Colonic mucosa (tissue), 4 donors: ENCODE data around the gene SLC6A19. TPM values are rescaled to one million over a fixed set of nuclear protein-coding genes. Genes with fewer than 3 reads are reported as not detected.
A peak's percentile ranks its signal among the peaks of the same experiment; 100 is the strongest.

Source experiments
- DNase-seq: peaks from one replicate; pipeline ENCODE4 v3.0.0-alpha.2; 2020
- H3K27ac ChIP-seq: fragments of 200-600 bp; one replicate; pipeline ENCODE4 v1.8.0; 2021
- H3K27me3 ChIP-seq: fragments of 200-600 bp; one replicate; pipeline ENCODE4 v1.8.0; 2021
- H3K36me3 ChIP-seq: fragments of 200-600 bp; one replicate; pipeline ENCODE4 v1.8.0; 2021
- H3K4me1 ChIP-seq: fragments of 200-600 bp; one replicate; pipeline ENCODE4 v1.8.0; 2021; ENCODE audit warnings: mild to moderate bottlenecking
- H3K4me3 ChIP-seq: fragments of 200-600 bp; one replicate; pipeline ENCODE4 v1.8.0; 2021
- H3K9ac ChIP-seq, 2 donors: one replicate each; pipeline ENCODE4 v1.7.0; 2013; ENCODE audit warnings: control low read depth in 2 of 2, low read depth in 2 of 2, low read length in 2 of 2
- H3K9me3 ChIP-seq: fragments of 200-600 bp; one replicate; pipeline ENCODE4 v1.8.0; 2021
- intact Hi-C: fragments of 100-400 bp; cut with DNase I; formaldehyde crosslinking; loops from one replicate; pipeline ENCODE4 v1.14.1; 2022
- total RNA-seq, 2 donors: library from RNA; stranded (reverse); fragmentation: NEBNext Ultra II Directional in 1 of 2; extraction: Animal tissue kit (Norgen Biotek cat#: 25700) in 1 of 2; gene quantifications; one replicate each; pipeline ENCODE4 v1.2.1, GENCODE V29; 2021
- TF ChIP-seq, protein P1 (sequence below): fragments of 200-600 bp; IDR thresholded peaks from one replicate; pipeline ENCODE4 v1.8.0; 2022; ENCODE audit warnings: antibody characterized with exemption, mild to moderate bottlenecking
- donor health status: healthy.
- donor health status: DM: no; HTN: no; CAD: no.
- donor health status: DM: no; HTN: no; CAD: no.

SLC6A19 gene
- total RNA-seq, 2 donors from 2014 or later: 0.67 to 56.2 TPM

DNA sequence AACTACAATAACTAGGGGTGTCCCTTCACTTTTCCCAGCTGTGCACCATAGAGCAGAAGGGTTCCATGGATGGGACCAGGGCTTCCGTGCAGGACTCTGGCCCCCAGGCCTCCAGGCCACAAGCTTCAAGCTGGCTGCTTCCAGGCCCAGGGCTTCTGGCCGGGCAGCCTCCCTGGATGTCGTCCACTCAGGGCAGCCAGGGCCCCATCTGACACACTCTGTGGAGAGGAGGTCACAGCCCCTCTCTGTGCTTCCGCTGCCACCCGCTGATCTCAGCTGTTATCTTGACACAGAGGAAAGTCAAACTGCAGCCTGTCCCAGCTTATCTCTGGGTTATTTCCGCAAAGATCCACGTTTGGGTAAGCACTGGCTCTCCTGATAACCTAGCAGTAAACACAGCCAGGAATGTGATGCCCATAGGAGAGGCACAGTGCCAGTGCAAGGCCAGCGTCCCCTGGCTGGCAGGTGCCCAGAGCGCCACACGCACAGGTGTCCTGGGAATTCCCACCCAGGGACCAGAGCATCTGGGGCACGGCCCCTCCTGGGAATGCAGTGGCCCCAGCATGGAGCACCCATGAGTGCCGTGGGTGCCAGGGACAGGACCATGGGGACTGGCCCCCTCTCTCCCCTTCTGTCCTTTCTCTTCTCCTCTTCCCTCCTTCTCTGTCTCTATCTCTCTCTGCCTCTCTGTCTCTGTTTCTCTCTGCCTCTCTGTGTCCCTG is 15.6 kb upstream of the SLC6A19 start:
- no peaks in the 10 kb centered on the region for H3K9me3 ChIP-seq
- intact Hi-C loops: no loop called here
- peaks cover 9% of the 10 kb centered on the region for H3K4me1 ChIP-seq
- H3K9ac ChIP-seq: no peak overlapping the region
- TF ChIP-seq, protein P1, sequence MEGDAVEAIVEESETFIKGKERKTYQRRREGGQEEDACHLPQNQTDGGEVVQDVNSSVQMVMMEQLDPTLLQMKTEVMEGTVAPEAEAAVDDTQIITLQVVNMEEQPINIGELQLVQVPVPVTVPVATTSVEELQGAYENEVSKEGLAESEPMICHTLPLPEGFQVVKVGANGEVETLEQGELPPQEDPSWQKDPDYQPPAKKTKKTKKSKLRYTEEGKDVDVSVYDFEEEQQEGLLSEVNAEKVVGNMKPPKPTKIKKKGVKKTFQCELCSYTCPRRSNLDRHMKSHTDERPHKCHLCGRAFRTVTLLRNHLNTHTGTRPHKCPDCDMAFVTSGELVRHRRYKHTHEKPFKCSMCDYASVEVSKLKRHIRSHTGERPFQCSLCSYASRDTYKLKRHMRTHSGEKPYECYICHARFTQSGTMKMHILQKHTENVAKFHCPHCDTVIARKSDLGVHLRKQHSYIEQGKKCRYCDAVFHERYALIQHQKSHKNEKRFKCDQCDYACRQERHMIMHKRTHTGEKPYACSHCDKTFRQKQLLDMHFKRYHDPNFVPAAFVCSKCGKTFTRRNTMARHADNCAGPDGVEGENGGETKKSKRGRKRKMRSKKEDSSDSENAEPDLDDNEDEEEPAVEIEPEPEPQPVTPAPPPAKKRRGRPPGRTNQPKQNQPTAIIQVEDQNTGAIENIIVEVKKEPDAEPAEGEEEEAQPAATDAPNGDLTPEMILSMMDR: no peak
- H3K27ac ChIP-seq: no peak overlapping the region
- H3K27me3 ChIP-seq: peaks cover 3% of the 10 kb centered on the region
- H3K36me3 ChIP-seq: no peaks in the 10 kb centered on the region
- H3K4me3 ChIP-seq: no peak overlapping the region
- DNase-seq: peak; percentile 59

DNA sequence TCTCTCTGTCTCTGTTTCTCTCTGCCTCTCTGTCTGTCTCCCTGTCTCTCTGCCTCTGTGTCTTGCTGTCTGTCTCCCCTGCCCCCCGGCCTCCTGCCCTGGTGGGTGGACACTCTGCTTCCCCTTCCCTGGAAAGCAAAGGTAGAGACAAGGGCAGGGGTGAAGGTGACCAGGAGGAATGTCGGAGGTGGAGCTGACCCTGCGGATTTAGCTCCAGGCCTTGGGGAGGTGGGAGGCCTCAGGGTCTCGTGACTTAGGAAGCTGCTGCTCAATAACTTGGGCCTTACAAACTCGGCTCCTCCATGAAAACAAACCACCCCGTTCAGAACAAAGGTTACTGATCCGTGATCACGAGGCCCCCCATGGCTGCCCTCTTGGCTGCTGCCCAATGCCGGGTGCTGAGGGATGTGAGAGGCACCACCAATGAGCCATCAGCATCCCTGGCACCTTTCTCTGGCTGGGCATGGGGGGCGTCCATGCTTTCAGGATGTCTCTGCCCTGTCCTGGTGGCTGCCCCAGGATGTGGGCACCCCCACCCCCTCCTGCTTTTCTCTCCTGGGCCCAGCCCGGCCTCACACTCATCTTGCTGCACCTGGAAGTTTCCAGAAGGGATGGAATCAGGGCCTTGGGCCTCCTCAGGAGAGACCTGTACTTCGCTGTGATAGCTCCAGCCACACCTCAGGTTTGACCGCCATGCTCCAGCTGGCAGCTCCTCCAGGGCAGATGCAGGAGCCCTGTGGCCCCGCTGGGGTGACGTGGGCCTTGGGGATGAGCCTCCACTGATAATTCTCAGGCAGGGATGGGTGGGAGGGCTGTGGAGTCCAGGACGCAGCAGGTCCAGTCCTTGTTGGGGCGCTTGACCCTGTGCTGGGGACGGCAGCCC is 14.8 kb upstream of the SLC6A19 start:
- DNase-seq: peak; percentile 14
- Histone ChIP-seq H3K27ac (no peak overlapping the region), H3K27me3 (peaks cover 3% of the 10 kb centered on the region), H3K9me3 (no peaks in the 10 kb centered on the region), H3K9ac (no peak overlapping the region), H3K36me3 (no peaks in the 10 kb centered on the region), H3K4me3 (no peak overlapping the region), H3K4me1 (peaks cover 7% of the 10 kb centered on the region)
- intact Hi-C loops: no loop called here
- TF ChIP-seq, protein P1: no peak

GRCh38 chr5:1187234-1187949 is 14.0 kb upstream of the SLC6A19 start:
- Histone ChIP-seq H3K4me3 (no peak overlapping the region), H3K4me1 (peaks cover 5% of the 10 kb centered on the region), H3K9ac (no peak overlapping the region), H3K9me3 (no peaks in the 10 kb centered on the region), H3K27me3 (peaks cover 3% of the 10 kb centered on the region), H3K36me3 (no peaks in the 10 kb centered on the region), H3K27ac (no peak overlapping the region)
- DNase-seq: no peak
- TF ChIP-seq, protein P1: no peak
- intact Hi-C loops: no loop called here

DNA sequence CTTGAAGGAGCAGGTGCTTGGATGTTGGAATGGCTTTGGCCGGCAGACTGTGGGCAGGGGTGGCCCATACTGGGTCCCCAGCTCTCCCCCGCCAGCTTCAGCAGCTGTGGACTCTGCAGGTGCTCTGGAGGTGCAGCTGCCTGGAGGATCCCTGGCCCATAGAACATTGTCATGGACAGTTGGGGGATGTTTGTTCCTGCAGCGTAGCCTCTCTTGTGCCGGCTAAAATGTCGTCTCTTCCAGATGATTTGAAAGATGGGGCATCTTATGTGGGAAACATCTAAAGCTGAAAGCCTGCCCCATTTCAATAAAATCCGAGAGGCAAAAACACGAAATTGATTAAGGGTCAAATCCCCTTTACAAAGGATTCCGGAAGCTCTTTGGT is 13.5 kb upstream of the SLC6A19 start:
- no peak for DNase-seq
- intact Hi-C loops: no loop called here

DNA sequence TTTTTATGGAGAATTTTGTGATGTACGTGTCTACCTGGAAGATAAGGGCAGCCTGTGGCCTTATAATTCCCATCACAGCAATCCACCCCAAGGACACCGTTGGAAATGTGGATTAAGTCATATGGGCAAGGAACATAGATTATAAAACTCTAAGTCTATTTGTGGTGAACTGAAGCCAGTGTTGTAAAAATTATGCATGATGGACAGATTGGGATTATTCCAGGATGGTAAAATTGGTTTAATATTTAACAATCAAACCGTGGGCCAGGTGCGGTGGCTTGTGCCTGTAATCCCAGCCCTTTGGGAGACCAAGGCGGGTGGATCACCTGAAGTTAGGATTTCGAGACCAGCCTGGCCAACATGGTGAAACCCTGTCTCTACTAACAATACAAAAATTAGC is 12.9 kb upstream of the SLC6A19 start:
- Histone ChIP-seq H3K4me3 (no peak overlapping the region), H3K27ac (no peak overlapping the region), H3K36me3 (no peaks in the 10 kb centered on the region), H3K4me1 (peaks cover 5% of the 10 kb centered on the region), H3K9ac (no peak overlapping the region), H3K9me3 (no peaks in the 10 kb centered on the region), H3K27me3 (peaks cover 3% of the 10 kb centered on the region)
- DNase-seq: no peak
- TF ChIP-seq, protein P1: no peak
- intact Hi-C loops: no loop called here

More for the DNA sequence above, 13.5 kb upstream of the SLC6A19 start:
- Histone ChIP-seq H3K4me3 (no peak overlapping the region), H3K27me3 (peaks cover 3% of the 10 kb centered on the region), H3K9me3 (no peaks in the 10 kb centered on the region), H3K4me1 (peaks cover 5% of the 10 kb centered on the region), H3K36me3 (no peaks in the 10 kb centered on the region), H3K9ac (no peak overlapping the region), H3K27ac (no peak overlapping the region)
- TF ChIP-seq, protein P1: no peak
